ENCODE results near the gene EXD1.

DNA sequence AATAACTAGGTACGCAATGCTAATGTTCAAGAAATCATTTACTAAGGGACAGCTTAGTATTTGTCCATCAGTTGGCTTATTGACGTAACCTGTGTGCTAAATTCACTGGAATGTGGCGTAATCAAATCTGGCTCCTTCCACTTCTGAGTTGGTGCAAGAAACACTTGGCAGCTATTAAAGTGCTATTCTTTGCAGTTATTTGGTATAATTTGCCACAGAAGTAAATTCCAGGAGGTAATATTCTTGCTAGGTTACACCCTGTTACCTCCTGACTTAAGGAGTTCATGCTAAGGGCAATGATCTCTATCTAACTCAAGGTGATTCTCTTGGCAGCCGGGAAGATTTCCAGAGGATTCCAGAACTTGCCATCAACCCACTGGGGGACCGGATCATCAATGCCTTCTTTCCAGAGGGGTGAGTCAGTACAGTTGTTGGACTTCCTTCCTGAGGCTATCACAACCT, 26.1 kb upstream of the EXD1 start:
- TF ChIP-seq CTCF (IDR thresholded peaks at IDR 0.05), result no peak
- TF ChIP-seq SMC3 (IDR thresholded peaks at IDR 0.05), result 0 out of 3 replicates have a peak, but pooled peaks have one; percentile 14
- no peak for TF ChIP-seq FOSB (CRISPR knock-in tag; IDR thresholded peaks at IDR 0.05)
- no peak for TF ChIP-seq POLR2A (IDR thresholded peaks at IDR 0.05; ENCODE audit: low read length)
- TF ChIP-seq EP300 (IDR thresholded peaks at IDR 0.05), result peak; percentile 80 to 94; a peak in 4 of 5 replicates
- TF ChIP-seq POLR2AphosphoS2 (conservative IDR thresholded peaks at IDR 0.05; ENCODE audit: low read length), result no peak
- TF ChIP-seq MAFK (IDR thresholded peaks at IDR 0.05; ENCODE audit: partially characterized antibody), result peak; percentile 39
- no peak for TF ChIP-seq E2F6 (IDR thresholded peaks at IDR 0.05; ENCODE audit: borderline replicate concordance, low read depth)
- TF ChIP-seq MYC (IDR thresholded peaks at IDR 0.05; ENCODE audit: borderline replicate concordance, low read length), result no peak
- TF ChIP-seq REST (IDR thresholded peaks at IDR 0.05), result no peak

All from A549 (cell line).